NCI-H345 treated with DMSO at 0.1 percent for 48 hours (cell line): ENCODE results near the gene USP30.
"Not testable (repeated sequence)": the region's sequence is repeated elsewhere in the genome, so short reads cannot be mapped to it uniquely, and the experiment has no call there.

Experiments used
- DNase-seq: peaks from one replicate; lab custom pipeline; 2025; ENCODE audit not compliant: unreplicated experiment; lab: John Stamatoyannopoulos, UW

Gene USP30

DNA sequence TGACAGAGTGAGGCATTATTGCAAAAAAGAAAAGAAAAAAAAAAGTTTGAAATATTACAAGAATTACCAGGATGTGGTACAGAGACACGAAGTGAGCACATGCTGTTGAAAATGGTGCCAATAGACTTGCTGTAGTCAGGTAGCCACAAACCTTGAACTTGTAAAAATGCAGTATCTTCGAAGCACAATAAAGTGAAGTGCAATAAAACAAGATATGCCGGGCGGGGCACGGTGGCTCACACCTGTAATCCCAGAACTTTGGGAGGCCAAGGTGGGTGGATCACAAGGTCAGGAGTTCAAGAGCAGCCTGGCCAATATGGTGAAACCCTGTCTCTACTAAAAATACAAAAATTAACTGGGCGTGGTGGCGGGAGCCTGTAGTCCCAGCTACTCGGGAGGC, 2.6 kb upstream of the USP30 start:
- DNase-seq, result not testable (repeated sequence)

DNA sequence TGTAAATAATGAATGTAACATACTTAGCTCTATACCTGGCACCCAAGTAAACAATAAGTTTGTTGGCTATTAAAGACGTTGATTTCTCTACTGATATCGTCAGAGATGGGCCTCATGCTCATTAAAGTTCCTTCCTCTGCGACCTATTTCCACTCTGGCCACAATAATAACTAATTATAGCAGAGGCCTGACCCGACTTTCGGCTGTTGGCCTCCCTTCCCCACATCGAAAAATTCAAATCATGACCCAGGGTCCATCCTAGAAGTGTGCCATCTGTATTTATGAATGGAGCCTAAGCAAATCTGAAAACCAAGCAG, 321 bp upstream of the USP30 start:
- no peak for DNase-seq

DNA sequence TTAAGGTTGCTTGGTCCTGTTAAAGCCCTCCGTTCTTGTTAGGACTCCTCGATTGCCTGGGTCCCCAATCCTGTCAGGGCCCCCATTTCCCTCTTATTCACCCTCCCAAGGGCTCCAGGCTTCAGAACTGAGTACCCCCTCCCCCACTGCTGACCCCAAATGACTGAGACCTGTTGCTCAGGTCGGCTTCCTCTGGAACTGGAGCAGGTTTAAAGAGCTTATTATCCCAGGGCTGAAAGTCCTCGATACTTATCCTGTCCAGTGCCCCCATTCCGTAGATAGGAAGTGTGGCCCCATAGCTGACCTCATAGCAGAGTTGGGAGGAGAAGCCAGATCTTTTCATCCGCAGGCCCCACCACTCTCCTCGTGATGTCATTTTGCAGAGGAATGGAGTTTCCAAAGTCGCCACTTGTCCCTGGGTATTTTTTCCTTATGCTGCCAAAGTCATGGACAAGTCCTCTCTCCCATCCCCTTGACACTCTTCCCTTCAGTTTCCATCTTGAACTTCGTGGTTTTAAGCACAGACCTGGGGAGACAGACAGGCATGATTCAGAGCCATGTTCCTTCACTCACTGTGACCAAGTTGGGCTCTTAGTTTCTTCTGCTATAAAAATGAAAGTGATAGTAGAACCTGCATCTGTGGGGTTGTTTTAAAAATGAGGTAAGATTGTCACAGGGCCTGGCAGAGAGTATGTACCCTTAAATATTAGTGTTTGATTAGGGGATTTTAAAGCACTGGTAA, 1.2 kb downstream of the USP30 start:
- no peak for DNase-seq

DNA sequence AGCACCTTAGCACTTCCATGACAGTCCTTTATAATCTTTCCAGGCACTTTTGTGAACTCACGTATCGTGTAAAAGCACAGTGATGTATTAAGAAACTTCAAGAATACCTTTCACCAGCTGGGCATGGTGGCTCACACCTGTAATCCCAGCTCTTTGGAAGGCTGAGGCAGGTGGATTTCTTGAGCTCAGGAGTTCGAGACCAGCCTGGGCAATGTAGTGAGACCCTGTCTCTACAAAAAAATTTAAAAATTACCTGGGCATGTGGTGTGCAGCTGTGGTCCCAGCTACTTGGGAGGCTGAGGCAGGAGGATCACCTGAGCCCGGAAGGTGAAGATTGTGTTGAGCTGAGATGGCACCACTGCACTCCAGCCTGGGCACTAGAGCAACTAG, 1.7 kb downstream of the USP30 start:
- DNase-seq, result not testable (repeated sequence)

DNA sequence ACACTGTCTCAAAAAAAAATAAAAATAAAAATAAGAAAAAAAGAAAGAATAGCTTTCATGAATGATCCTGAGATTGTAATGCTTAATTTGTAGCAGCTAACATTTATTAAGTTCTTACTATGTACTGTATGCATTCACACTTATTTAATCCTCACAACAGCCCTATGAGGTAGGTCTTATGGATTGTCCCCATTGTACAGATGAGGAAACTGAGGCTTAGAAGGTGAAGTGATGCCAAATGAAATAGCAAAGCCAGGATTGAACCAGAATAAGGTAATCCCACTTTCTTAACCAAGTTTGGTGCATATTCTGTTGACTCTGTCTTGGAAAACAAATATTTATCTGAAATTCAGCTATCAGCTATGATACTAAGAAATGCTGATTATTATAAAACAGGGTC, 2.1 kb downstream of the USP30 start:
- no peak for DNase-seq

DNA sequence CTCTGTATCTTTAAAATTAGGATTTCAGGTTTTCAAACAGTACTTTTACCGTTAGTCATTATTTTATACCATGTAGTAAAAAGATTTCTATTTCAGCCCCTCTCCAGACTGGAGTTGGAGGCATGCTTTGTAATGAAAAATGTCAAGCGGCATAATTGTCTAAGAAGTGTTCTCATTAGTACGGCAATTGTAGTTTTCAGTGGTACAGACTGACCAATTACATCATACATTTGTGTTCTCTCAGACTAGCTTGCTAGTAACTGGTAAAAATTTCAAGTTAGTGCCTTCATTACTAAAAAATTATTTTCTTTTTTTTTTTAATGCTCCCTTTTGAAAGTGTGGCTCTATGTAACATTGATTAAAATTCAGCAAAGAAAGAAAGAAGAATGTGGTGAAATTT, 4.5 kb downstream of the USP30 start:
- DNase-seq, result no peak

DNA sequence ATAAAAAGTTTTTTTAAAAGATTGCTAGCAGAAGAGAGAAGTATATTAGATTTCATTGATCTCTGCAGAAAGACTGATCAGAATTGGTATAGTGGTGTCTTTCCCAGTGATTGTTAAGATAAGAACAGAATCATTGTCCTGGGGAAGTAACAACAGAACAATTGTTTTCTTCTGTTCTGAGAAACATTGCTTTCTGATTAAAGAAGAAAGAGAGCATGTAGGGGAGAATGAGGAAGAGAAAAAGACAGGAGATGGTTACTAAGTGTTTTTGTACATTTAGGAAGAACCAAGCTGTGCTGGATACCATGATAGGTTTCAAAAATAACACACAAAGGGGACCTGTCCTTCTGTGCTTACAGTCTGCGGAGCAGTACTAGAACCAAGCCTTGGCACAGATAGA, 5.0 kb downstream of the USP30 start:
- DNase-seq, result no peak

DNA sequence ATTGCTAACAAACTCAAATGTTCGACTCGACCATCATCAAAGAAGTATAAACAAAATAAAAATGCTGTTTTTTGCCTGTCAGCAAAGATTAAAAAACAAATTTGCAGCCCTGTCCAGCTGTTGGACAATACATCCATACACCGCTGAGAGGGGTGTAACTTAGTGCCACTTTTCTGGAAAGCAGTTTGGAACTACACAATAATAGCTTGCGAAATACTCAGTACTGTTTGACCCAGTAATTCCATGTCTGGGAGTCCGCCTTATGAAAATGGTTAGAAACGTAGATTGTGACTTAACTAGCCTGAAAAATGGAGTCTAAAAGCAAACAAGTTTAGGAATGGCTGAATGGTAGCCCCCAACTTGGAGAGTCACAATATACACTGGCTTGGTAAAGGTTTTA, 6.4 kb downstream of the USP30 start:
- DNase-seq, result no peak

DNA sequence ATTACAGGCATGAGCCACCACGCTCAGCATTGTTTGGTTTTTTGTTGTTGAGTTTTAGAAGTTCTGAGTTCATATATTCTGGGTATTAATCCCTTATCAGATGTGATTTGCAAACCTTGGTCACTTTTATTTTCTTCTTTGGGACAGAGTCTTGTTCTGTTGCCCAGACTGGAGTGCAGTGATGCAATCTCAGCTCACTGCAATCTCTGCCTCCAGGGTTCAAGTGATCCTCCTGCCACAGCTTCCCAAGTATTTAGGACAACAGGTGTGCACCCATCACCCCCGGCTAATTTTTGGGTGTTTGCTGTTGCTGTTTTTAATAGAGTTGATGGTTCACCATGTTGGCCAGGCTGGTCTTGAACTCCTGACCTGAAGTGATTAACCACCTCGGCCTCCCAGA, 11.8 kb downstream of the USP30 start:
- no peak for DNase-seq

DNA sequence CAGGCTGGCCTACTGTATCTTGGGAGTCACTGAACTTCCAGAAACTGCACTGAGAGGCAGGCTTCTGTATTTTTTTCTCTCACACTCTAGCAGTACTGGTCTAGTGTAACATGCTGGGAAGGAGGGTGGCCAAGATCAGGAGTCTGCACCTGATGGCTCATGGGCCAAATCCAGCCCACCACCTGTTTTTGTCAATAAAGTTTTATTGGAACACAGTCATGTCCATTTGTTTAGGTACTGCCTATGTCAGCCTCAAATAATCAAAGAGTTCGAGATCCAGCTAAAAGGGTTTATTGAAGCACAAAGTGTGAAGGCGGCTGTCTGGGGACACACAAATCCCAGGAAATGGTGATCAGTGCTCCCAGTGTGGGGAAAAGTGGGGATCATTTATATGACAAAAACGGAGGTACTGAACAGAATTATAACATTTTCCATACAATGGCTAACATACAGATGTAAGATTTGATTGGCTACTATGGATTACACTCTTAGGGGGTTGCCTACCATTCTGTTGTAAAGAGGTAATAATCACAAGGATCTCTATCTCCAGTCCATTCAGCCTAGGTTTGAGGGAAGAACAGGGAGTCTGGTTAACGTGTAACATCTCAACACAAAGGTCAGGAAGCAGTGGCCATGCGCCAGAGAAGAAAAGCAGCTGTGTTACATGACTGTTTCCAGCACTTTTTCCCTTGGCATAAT, 12.9 kb downstream of the USP30 start:
- DNase-seq, result no peak

DNA sequence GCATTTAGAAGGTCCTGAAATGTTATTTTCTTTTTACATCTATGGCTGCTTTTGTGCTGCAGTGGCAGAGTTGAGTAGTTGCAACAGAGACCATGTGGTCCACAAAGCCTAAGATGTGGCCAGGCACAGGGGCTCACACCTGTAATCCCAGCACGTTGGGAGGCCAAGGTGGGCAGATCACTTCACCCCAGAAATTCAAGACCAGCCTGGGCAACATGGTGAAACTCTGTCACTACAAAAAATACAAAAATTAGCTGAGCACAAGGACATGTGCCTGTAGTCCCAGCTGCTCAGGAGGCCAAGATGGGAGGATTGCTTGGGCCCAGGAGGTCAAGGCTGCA, 13.4 kb downstream of the USP30 start:
- no peak for DNase-seq

DNA sequence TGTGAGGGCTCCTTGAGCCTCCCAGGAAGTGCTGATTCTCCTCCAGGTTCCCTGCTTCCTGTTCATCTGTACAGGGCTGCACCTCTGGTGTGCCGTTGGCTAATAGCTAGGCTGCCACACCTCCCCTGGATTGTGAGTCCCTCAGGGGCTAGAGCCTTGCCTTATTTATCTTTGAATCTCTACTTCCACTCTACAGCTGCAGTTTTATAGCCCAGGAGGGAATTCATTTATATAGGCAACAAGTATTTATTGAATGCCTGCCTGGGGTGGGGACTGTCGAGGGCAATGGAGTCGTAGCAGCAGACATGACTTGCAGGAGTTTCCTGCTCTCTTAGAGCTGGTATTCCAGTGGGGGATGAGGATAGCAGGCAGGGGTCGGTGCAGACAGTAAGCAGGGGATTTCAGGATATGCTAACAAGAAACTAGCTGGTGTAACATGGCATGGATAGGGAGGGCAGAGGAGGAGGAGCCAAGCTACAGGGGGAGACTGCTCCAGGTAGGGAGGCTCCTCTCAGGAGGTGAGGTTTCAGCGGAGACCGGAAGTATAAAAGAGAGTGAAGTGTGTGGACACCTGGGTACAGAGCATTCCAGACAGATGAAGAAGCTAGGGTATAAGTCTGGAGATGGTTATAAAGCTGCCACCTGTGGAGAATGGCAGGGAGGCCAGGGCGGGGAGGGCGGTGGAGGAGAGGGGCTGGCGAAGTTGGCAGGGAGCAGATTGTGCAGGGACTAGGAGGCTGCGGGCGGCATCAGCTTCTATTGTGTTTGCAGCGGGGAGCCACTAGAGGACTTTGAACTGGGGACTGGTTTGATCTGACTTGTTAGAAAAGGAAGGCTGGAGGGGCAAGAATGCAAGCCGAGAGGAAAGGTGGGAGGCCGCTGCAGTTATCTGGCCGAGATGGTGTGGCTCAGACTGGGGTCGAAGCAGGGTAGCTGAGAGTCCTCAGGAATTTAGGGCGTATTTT, 17.2 kb downstream of the USP30 start:
- no peak for DNase-seq

DNA sequence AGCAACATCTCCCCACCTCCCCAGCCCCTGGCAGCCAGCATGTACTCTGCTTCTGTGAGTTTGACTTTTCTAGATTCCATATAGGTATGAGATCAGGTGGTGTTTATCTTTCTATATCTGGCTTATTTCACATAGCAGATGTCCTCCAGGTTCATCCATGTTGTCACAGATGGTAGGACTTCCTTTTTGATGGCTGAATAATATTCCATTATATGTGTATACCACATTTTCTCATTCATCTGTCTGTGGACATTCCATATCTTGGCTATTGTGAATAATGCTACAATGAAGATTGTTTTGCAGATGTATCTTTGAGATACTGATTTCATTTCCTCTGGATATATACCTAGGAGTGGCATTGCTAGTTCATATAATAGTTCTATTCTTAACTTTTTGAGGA, 22.5 kb downstream of the USP30 start:
- no peak for DNase-seq

DNA sequence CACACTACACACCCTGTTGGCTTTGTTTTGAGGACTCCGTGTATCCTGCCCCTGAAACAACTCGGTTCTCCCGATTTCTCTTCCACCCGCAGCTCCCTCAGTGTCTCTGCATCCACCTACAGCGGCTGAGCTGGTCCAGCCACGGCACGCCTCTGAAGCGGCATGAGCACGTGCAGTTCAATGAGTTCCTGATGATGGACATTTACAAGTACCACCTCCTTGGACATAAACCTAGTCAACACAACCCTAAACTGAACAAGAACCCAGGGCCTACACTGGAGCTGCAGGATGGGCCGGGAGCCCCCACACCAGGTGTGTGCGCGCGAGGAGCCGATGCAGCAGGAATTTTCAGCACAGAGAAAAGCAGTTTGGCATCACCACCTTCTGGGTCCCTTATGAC, 30.4 kb downstream of the USP30 start:
- no peak for DNase-seq

DNA sequence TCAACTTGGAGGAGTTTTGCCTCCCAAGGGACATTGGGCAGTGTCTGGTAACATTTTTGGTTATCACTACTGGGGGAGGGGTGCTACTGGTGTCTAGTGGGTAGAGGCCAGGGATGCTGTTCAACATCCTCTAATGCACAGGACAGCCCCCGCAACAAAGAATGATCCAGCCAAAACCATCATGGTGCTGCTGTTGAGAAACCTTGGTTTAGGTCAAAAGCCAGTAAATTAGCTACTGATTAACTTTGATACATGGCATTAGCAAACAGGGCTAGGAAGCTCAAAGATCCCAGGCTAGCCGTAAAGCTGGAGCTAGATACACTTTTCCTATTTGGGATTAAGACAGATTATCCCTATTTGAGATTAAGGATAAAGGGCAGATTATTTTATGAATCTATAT, 32.0 kb downstream of the USP30 start:
- no peak for DNase-seq

DNA sequence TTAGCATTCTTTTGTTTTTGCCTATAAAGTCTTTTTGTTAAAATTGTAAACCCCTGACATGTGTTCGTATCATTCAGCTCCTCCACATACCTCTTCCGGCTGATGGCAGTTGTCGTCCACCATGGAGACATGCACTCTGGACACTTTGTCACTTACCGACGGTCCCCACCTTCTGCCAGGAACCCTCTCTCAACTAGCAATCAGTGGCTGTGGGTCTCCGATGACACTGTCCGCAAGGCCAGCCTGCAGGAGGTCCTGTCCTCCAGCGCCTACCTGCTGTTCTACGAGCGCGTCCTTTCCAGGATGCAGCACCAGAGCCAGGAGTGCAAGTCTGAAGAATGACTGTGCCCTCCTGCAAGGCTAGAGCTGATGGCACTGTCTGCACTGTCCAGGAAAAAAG, 33.2 kb downstream of the USP30 start:
- no peak for DNase-seq

DNA sequence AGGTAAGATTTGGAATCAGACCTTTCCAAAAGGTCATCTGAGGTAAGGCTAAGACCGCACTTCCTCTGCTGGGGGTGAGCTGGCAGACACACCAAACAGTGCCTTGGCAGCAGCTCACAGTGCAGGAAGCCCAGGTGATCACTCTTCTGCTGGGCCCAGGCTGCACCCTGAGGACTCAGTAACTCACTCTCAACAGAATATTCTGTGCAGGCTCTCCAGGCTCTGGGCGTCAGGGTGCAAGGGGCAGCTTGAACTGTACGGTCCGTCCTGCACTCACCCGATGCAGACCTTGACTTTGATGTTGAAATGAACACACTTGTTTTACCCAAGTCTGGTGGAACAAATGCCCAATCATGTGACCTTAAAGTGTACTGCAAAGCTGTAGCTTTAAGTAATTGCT, 34.9 kb downstream of the USP30 start:
- DNase-seq, result no peak

DNA sequence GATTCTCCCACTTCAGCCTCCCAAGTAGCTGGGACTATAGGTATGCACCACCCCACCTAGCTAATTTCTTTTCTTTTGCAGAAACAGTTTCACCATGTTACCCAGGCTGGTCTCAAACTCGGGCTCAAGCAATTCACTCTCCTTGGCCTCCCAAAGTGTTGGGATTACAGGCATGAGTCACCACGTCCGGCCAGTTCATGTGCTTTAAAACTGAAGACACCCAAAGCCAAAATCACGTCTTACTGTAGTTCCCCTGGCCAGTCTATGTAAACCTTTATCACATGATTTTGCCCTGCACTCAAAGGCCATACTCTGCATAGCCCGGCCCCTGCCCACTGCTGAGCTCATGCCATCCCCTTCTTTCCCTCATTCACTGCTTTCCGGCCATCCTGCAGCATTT, 36.4 kb downstream of the USP30 start:
- DNase-seq, result no peak

DNA sequence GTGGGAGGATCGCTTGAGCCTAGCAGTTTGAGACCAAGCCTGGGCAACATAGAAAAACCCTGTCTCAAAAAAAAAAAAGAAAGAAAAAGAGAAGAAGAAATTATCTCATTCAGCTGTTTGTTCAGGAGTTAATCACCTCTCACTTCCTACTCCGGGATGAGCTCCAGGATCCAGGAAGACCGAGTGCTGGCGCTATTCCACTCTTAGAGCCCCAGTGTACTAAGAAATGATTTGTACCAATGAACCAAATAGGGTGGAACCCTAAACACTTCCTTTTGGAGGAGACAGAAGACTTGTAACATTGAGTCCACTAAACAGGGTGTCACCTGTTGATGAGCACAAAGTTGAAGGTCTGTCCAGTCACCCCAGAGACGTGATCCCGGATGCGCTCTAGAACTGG, 37.3 kb downstream of the USP30 start:
- no peak for DNase-seq

DNA sequence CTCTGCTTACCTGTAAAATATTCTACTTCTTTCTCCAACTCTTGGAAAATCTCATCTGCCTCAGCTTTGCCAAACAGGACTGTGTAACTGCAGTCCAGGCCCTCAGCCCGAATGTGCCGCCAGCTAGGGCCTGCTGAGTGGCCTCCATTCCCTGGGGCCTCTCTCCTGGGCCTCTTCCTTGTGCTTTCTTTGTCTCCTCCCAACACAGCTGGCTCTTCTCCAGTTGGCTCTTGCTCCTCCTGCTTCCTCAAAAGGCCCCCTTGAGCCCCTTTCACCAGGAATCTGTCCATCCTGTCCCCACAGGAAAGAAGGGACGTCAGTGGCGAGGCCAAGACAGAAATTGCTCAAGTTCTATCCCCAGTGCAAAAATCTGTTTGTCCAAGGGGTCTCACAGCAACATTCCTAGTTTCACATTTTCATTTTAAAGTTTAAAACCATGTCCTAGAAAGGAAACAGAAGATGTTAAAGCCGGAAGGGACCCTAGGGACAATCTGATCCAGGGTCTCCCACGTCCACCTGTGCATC, 40.2 kb downstream of the USP30 start:
- DNase-seq, result no peak

DNA sequence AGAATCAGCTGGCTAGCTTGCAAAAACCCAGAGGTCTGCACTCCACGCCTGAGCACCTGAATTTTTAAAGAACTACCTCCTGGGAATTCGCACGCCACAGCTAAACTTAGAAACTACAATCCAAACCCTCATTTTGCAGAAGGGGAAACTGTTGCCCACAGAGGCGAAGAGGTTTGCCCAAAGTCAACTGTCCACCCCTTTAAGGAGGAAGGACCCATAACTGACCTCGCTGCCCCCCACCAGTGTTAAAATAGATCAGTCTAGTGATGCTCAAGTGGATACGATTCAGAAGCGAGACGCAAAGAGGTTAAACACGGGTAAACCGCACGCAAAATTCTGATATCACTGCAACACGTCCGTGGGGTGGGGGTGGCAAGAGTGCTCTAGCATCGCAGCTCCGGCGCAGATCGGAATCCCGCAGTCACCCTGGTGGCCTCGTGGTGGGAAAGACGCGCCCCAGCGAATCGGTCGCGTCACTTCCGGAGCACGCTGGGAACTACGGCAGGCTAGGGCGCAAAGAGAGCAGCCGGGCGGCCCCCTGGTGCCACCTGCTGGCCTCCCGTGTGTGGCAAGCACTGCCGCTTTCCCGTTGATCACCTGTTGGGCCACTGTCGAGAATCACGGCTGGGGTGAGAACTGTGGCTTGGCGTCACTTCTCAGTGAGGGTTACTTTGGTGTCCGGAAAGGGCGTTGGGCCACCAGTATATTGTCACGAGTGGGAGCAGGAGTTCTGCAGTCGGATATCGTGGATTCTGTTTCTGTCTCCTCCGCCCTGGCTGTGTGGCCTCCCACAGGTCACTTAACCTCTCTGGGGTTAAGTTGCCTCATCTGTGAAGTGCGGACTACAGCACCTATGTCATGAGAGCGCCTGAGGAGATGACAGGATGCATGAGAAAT, 40.9 kb downstream of the USP30 start, which contains the start of gene ALKBH2:
Gene ALKBH2, minus strand, starts transcription at position 451 of the 897 bp plus-strand sequence. CDS start 686 bp downstream, outside the sequence.
- DNase-seq, result peak; percentile 93
